NCI-H748 treated with DMSO at 0.1 percent for 48 hours (cell line): ENCODE data around the gene ZNF70.

Source experiments
- DNase-seq: peaks from one replicate; lab custom pipeline; 2025; lab: John Stamatoyannopoulos, UW

The ZNF70 gene

GRCh38 chr22:23692598-23693291 is 58.2 kb downstream of the ZNF70 start:
- no peak for DNase-seq

- no peak for DNase-seq
These were observed 59.0 kb downstream of the ZNF70 start for GRCh38 chr22:23691748-23692423.

DNA sequence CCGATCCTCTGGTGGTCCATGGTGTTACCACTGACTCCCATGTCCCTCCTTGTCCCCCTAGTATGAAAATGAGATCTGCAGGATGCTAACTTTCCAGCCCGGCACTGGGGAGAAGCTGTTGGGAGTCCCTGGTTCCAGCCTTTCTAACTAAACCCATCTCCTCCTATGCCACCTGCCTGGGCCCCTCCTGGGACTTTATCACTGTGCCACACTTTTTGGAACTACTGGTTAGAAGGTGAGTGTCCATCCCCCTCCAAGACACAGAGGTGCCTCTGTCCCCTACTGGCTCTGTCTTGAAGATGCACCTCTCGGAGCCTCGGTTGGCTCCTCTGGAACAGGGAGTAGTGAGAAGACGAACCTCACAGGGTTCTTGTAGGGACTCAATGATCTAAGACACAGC is 60.2 kb downstream of the ZNF70 start, which contains the start of gene RGL4:
TSS of gene RGL4 (plus strand) at position 301 of the 400 bp plus-strand sequence. CDS start 1,018 bp downstream, outside the sequence.
- DNase-seq: no peak

- DNase-seq: no peak
These were observed 61.5 kb downstream of the ZNF70 start for GRCh38 chr22:23689414-23689813.
